ENCODE results near the gene WNT1. TPM values are rescaled to one million over a fixed set of nuclear protein-coding genes. Genes with fewer than 3 reads are reported as not detected.

WNT1 gene
- total RNA-seq, 1 donor from 2014 or later: not detected

DNA sequence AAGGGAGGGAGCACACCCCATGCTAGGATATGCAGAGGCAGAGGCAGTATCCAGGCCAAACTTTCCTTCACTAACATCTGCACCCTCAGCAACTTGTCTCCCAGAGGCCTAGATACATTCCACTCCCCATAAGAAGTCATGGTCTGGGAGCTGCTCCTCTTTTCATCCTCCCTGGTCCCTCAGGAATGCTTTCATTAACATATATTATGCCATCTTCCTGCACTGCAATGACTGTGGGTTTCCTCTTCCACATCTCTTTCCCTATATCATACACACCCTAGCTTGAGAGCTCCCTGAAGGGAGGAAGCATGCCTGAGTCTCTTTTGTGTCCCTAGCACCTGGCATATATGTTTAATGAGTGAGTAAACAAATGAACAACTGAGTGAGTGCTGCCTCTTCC is 12.4 kb downstream of the WNT1 start:
- Mint-ChIP-seq H3K27ac (ENCODE audit: unreplicated experiment) (no peak overlapping the region), H3K27me3 (ENCODE audit: unreplicated experiment) (peaks cover 58% of the 10 kb centered on the region), H3K4me3 (ENCODE audit: unreplicated experiment) (no peak overlapping the region), H3K36me3 (ENCODE audit: unreplicated experiment) (no peaks in the 10 kb centered on the region), H3K9me3 (ENCODE audit: unreplicated experiment) (no peaks in the 10 kb centered on the region), H3K4me1 (ENCODE audit: unreplicated experiment) (peaks cover 9% of the 10 kb centered on the region)
- TF ChIP-seq, protein P1, sequence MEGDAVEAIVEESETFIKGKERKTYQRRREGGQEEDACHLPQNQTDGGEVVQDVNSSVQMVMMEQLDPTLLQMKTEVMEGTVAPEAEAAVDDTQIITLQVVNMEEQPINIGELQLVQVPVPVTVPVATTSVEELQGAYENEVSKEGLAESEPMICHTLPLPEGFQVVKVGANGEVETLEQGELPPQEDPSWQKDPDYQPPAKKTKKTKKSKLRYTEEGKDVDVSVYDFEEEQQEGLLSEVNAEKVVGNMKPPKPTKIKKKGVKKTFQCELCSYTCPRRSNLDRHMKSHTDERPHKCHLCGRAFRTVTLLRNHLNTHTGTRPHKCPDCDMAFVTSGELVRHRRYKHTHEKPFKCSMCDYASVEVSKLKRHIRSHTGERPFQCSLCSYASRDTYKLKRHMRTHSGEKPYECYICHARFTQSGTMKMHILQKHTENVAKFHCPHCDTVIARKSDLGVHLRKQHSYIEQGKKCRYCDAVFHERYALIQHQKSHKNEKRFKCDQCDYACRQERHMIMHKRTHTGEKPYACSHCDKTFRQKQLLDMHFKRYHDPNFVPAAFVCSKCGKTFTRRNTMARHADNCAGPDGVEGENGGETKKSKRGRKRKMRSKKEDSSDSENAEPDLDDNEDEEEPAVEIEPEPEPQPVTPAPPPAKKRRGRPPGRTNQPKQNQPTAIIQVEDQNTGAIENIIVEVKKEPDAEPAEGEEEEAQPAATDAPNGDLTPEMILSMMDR (IDR thresholded peaks at IDR 0.05): no peak
- no peak for DNase-seq (ENCODE audit: extremely low spot score, unreplicated experiment)

DNA sequence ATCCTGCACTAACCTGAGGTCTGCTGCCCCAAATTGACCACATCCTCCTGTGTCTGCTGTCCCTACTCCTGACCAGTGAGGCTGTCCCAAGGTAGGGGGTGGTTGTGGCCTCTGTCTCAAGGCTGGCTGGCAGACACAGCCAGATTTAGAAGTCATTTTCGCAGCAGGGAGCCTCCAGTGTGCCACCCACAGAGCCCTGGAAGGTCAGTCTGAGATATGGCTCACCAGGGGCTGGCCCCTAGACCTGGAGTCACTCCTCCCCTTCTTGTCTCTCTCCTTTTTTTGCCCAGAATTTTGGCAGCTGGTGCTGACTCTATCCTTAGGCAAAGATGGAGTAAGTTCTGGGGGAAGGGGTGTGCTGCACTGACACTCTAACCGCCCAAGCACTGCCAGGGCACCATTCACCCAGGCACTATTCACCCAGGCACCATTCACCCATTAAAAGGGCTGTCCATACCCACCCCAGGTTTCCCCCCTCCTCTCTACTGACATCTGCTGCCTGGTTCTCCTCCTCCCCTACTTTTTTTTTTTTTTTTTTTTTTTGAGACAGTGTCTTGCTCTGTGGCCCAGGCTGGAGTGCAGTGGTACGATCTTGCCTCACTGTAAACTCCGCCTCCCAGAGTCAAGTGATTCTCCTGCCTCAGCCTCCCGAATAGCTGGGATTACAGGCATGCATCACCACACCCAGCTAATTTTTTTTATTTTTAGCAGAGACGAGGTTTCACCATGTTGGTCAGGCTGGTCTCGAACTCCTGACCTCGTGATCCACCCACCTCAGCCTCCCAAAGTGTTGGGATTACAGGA is 13.3 kb downstream of the WNT1 start:
- H3K36me3 Mint-ChIP-seq (ENCODE audit: unreplicated experiment): no peaks in the 10 kb centered on the region
- H3K4me1 Mint-ChIP-seq (ENCODE audit: unreplicated experiment): peaks cover 4% of the 10 kb centered on the region
- H3K4me3 Mint-ChIP-seq (ENCODE audit: unreplicated experiment): no peak overlapping the region
- H3K27me3 Mint-ChIP-seq (ENCODE audit: unreplicated experiment): peaks cover 49% of the 10 kb centered on the region
- no peak for DNase-seq (ENCODE audit: extremely low spot score, unreplicated experiment)
- H3K27ac Mint-ChIP-seq (ENCODE audit: unreplicated experiment): no peak overlapping the region
- no peaks in the 10 kb centered on the region for H3K9me3 Mint-ChIP-seq (ENCODE audit: unreplicated experiment)
- TF ChIP-seq, protein P1 (IDR thresholded peaks at IDR 0.05): no peak

DNA sequence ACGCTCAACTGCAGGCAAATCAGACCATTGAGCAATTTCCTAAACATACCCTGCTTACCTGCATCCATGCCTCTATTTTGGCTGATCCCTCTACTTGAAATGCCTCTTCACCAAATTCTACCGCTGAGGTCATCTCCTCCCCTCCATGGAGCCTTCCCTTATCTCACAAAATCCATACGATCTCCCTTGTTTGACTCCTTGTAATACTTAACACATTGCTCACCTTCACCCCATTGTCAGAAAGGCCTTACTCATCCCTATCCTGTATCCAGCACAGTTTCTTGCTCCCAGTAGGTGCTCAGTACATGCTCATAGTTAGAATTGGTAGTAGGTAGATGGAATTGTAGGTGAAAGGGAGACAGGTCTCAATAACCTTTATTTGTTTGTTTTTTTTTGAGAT is 15.7 kb downstream of the WNT1 start:
- peaks cover 29% of the 10 kb centered on the region for H3K27me3 Mint-ChIP-seq (ENCODE audit: unreplicated experiment)

DNA sequence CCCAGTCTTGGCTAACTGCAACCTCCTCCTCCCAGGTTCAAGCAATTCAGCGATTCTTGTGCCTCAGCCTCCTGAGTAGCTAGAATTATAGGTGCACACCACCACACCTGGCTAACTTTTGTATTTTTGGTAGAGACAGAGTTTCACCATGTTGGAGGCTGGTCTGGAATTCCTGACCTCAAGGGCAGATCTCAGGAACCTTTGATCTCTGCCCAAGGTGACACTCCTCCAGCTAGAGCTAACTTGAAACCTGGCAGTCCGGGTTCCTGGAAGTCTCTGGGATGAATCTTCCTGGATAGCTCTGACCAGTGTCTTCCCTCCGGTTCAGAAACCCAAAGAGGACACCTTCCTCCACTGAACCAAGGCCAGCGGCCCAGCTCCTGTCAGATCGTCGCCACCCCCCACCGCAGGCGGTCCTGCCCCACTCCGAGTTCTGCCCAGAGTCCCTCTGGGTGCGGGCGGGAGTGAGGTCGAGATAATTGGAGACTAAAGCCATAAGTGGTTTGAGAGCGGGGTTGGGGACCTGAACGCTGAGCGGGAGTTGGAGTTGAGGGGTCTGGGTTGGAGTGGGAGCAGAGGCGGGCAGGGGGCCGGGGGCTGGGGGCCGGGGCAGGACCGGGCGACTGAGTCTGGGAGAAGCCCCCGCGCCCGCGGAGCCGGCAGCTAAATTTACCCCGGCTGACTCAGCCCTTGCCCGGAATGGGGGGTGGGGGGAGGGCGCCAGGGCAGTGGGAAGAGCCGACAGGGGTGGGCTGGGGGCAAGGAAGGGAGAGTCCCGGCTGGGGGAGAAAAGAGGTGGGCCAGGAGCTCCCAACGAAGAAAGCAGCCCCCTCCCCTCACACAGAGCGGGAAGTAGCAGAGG is 16.3 kb downstream of the WNT1 start:
- peaks cover 24% of the 10 kb centered on the region for H3K27me3 Mint-ChIP-seq (ENCODE audit: unreplicated experiment)
- no peak overlapping the region for H3K4me3 Mint-ChIP-seq (ENCODE audit: unreplicated experiment)
- DNase-seq (ENCODE audit: extremely low spot score, unreplicated experiment): no peak
- H3K4me1 Mint-ChIP-seq (ENCODE audit: unreplicated experiment): peaks cover 18% of the 10 kb centered on the region
- no peaks in the 10 kb centered on the region for H3K36me3 Mint-ChIP-seq (ENCODE audit: unreplicated experiment)
- H3K27ac Mint-ChIP-seq (ENCODE audit: unreplicated experiment): no peak overlapping the region
- H3K9me3 Mint-ChIP-seq (ENCODE audit: unreplicated experiment): no peaks in the 10 kb centered on the region
- TF ChIP-seq, protein P1 (IDR thresholded peaks at IDR 0.05): no peak

More for the DNA sequence above, 15.7 kb downstream of the WNT1 start:
- TF ChIP-seq, protein P1 (IDR thresholded peaks at IDR 0.05): no peak
- Mint-ChIP-seq H3K4me3 (ENCODE audit: unreplicated experiment) (no peak overlapping the region), H3K9me3 (ENCODE audit: unreplicated experiment) (no peaks in the 10 kb centered on the region), H3K4me1 (ENCODE audit: unreplicated experiment) (peaks cover 16% of the 10 kb centered on the region), H3K36me3 (ENCODE audit: unreplicated experiment) (no peaks in the 10 kb centered on the region), H3K27ac (ENCODE audit: unreplicated experiment) (no peak overlapping the region)
- DNase-seq (ENCODE audit: extremely low spot score, unreplicated experiment): no peak

All from osteocyte (in vitro differentiated cells).